IPS-20b (cell line): ENCODE data around the gene HHAT.

Experiments used
- H3K27ac ChIP-seq: one replicate; pipeline ENCODE4 v1.5.1; 2013; ENCODE audit warnings: low read length
- H3K27me3 ChIP-seq: 2 replicates; pipeline ENCODE4 v1.6.1; 2013; ENCODE audit warnings: mild to moderate bottlenecking, low read length, inconsistent platforms; ENCODE audit not compliant: insufficient read depth
- H3K36me3 ChIP-seq: 2 replicates; pipeline ENCODE4 v1.6.1; 2013; ENCODE audit warnings: low read depth, mild to moderate bottlenecking, inconsistent platforms, low read length, moderate library complexity; ENCODE audit not compliant: insufficient read depth
- H3K4me1 ChIP-seq: 2 replicates; pipeline ENCODE4 v1.6.1; 2013; ENCODE audit warnings: mild to moderate bottlenecking, control low read depth, inconsistent platforms, low read length, moderate library complexity; ENCODE audit not compliant: insufficient read depth
- H3K4me3 ChIP-seq: 2 replicates; pipeline ENCODE4 v1.5.1; 2013; ENCODE audit warnings: mild to moderate bottlenecking, low read length, inconsistent platforms
- H3K9ac ChIP-seq: 2 replicates; pipeline ENCODE4 v1.6.1; 2013; ENCODE audit warnings: low read depth, mild to moderate bottlenecking, inconsistent platforms, low read length, moderate library complexity
- H3K9me3 ChIP-seq: 2 replicates; pipeline ENCODE4 v1.6.1; 2013; ENCODE audit warnings: mild to moderate bottlenecking, low read depth, low read length, inconsistent platforms; ENCODE audit not compliant: insufficient read depth

HHAT gene

GRCh38 chr1:210298936-210299335, 29.8 kb upstream of the HHAT start:
- H3K4me1 ChIP-seq = peaks cover 11% of the 10 kb centered on the region; the same call in 1 of the 2 replicates
- H3K36me3 ChIP-seq = no peaks in the 10 kb centered on the region
- no peaks in the 10 kb centered on the region for H3K9me3 ChIP-seq
- no peak overlapping the region for H3K9ac ChIP-seq
- no peak overlapping the region for H3K4me3 ChIP-seq
- peaks cover 9% of the 10 kb centered on the region for H3K27me3 ChIP-seq
- no peak overlapping the region for H3K27ac ChIP-seq

GRCh38 chr1:210299501-210299900, 29.2 kb upstream of the HHAT start:
- H3K27ac ChIP-seq = no peak overlapping the region
- peaks cover 11% of the 10 kb centered on the region; the same call in 1 of the 2 replicates for H3K4me1 ChIP-seq
- H3K9me3 ChIP-seq = no peaks in the 10 kb centered on the region
- H3K4me3 ChIP-seq = 0 out of 2 replicates have a peak overlapping the region, but pooled peaks have one; percentile 11
- H3K27me3 ChIP-seq = peaks cover 6% of the 10 kb centered on the region
- no peaks in the 10 kb centered on the region for H3K36me3 ChIP-seq
- H3K9ac ChIP-seq = no peak overlapping the region

GRCh38 chr1:210300923-210301614, 27.6 kb upstream of the HHAT start:
- no peak overlapping the region for H3K27ac ChIP-seq
- H3K4me1 ChIP-seq = peaks cover 8% of the 10 kb centered on the region; the same call in 1 of the 2 replicates
- no peaks in the 10 kb centered on the region for H3K9me3 ChIP-seq
- H3K4me3 ChIP-seq = no peak overlapping the region
- no peak overlapping the region for H3K9ac ChIP-seq
- no peaks in the 10 kb centered on the region for H3K36me3 ChIP-seq
- peaks cover 4% of the 10 kb centered on the region; the same call in 1 of the 2 replicates for H3K27me3 ChIP-seq

- Histone ChIP-seq H3K4me1 (peaks cover 8% of the 10 kb centered on the region; the same call in 1 of the 2 replicates), H3K9ac (no peak overlapping the region), H3K27ac (no peak overlapping the region), H3K36me3 (no peaks in the 10 kb centered on the region), H3K27me3 (peaks cover 4% of the 10 kb centered on the region; the same call in 1 of the 2 replicates), H3K4me3 (no peak overlapping the region), H3K9me3 (no peaks in the 10 kb centered on the region)
Measured at GRCh38 chr1:210301615-210302000, 27.1 kb upstream of the HHAT start.

- Histone ChIP-seq H3K4me1 (peaks cover 8% of the 10 kb centered on the region; the same call in 1 of the 2 replicates), H3K27me3 (no peaks in the 10 kb centered on the region), H3K36me3 (no peaks in the 10 kb centered on the region), H3K9ac (no peak overlapping the region), H3K4me3 (no peak overlapping the region), H3K9me3 (no peaks in the 10 kb centered on the region), H3K27ac (no peak overlapping the region)
Measured at GRCh38 chr1:210302501-210302900, 26.2 kb upstream of the HHAT start.

GRCh38 chr1:210303391-210303790, 25.3 kb upstream of the HHAT start:
- Histone ChIP-seq H3K27ac (no peak overlapping the region), H3K4me1 (peaks cover 8% of the 10 kb centered on the region; the same call in 1 of the 2 replicates), H3K36me3 (no peaks in the 10 kb centered on the region), H3K9me3 (no peaks in the 10 kb centered on the region), H3K27me3 (no peaks in the 10 kb centered on the region), H3K4me3 (no peak overlapping the region), H3K9ac (no peak overlapping the region)

GRCh38 chr1:210310562-210311153, 18.0 kb upstream of the HHAT start:
- H3K27ac ChIP-seq = no peak overlapping the region
- no peaks in the 10 kb centered on the region for H3K36me3 ChIP-seq
- H3K9ac ChIP-seq = 0 out of 2 replicates have a peak overlapping the region, but pooled peaks have one; percentile 6
- H3K9me3 ChIP-seq = no peaks in the 10 kb centered on the region
- H3K27me3 ChIP-seq = peaks cover 8% of the 10 kb centered on the region
- peak overlapping the region; percentile 66; the same call in 1 of the 2 replicates for H3K4me3 ChIP-seq
- no peaks in the 10 kb centered on the region for H3K4me1 ChIP-seq

GRCh38 chr1:210311726-210312493, 16.8 kb upstream of the HHAT start:
- Histone ChIP-seq H3K36me3 (no peaks in the 10 kb centered on the region), H3K27me3 (peaks cover 8% of the 10 kb centered on the region), H3K9ac (peak overlapping the region; percentile 30; the same call in 1 of the 2 replicates), H3K27ac (no peak overlapping the region), H3K9me3 (no peaks in the 10 kb centered on the region), H3K4me1 (no peaks in the 10 kb centered on the region), H3K4me3 (peak overlapping the region; percentile 66)

- Histone ChIP-seq H3K9me3 (no peaks in the 10 kb centered on the region), H3K9ac (no peak overlapping the region), H3K27ac (no peak overlapping the region), H3K27me3 (peaks cover 8% of the 10 kb centered on the region), H3K4me3 (no peak overlapping the region), H3K4me1 (no peaks in the 10 kb centered on the region), H3K36me3 (no peaks in the 10 kb centered on the region)
Measured at GRCh38 chr1:210313046-210313595, 15.6 kb upstream of the HHAT start.

GRCh38 chr1:210313921-210314320, 14.8 kb upstream of the HHAT start:
- no peaks in the 10 kb centered on the region for H3K36me3 ChIP-seq
- H3K4me3 ChIP-seq = no peak overlapping the region
- H3K4me1 ChIP-seq = no peaks in the 10 kb centered on the region
- H3K9ac ChIP-seq = no peak overlapping the region
- no peak overlapping the region for H3K27ac ChIP-seq
- H3K27me3 ChIP-seq = peaks cover 8% of the 10 kb centered on the region
- H3K9me3 ChIP-seq = no peaks in the 10 kb centered on the region

GRCh38 chr1:210315529-210315928, 13.2 kb upstream of the HHAT start:
- H3K27ac ChIP-seq = no peak overlapping the region
- no peak overlapping the region for H3K4me3 ChIP-seq
- H3K9ac ChIP-seq = no peak overlapping the region
- H3K36me3 ChIP-seq = no peaks in the 10 kb centered on the region
- H3K9me3 ChIP-seq = no peaks in the 10 kb centered on the region
- peaks cover 8% of the 10 kb centered on the region for H3K27me3 ChIP-seq
- H3K4me1 ChIP-seq = no peaks in the 10 kb centered on the region
